Mesodermal cell (in vitro differentiated cells): ENCODE results near the gene HAND1. TPM values are rescaled to one million over a fixed set of nuclear protein-coding genes. Genes with fewer than 3 reads are reported as not detected.
A peak's percentile ranks its signal among the peaks of the same experiment; 100 is the strongest.

ENCODE experiments used
- H3K27ac ChIP-seq: 2 replicates; pipeline ENCODE4 v1.7.0; 2013; ENCODE audit warnings: mild to moderate bottlenecking, low read depth, low read length, moderate library complexity; ENCODE audit not compliant: severe bottlenecking
- H3K36me3 ChIP-seq: 2 replicates; pipeline ENCODE4 v1.7.1; 2013; ENCODE audit warnings: mild to moderate bottlenecking, low read length, moderate library complexity; ENCODE audit not compliant: control insufficient read depth, insufficient read depth
- H3K4me1 ChIP-seq: one replicate; pipeline ENCODE4 v1.7.1; 2013; ENCODE audit warnings: mild to moderate bottlenecking, low read length; ENCODE audit not compliant: insufficient read depth, control insufficient read depth, poor library complexity, severe bottlenecking
- H3K4me3 ChIP-seq: 2 replicates; pipeline ENCODE4 v1.7.0; 2013; ENCODE audit warnings: low read length, control low read depth, mild to moderate bottlenecking; ENCODE audit not compliant: insufficient read depth, poor library complexity, severe bottlenecking; ENCODE audit errors: extremely low read depth
- H3K9me3 ChIP-seq: 2 replicates; pipeline ENCODE4 v1.7.1; 2013; ENCODE audit warnings: mild to moderate bottlenecking, low read length, moderate library complexity; ENCODE audit not compliant: control insufficient read depth
- WGBS, 2 experiments: methylation state at CpG; one replicate each; pipeline ENCODE4 v1.1.5; 2013; ENCODE audit warnings: missing lambda C conversion rate in 2 of 2; ENCODE audit not compliant: insufficient coverage in 2 of 2; 5-methylcytosine and 5-hydroxymethylcytosine counted together
- polyA plus RNA-seq, 2 experiments: library from polyadenylated mRNA; stranded (reverse); fragments of 50-300 nt; gene quantifications; one replicate each; pipeline ENCODE4 v1.2.3, GENCODE V29; 2013

The HAND1 gene
- 366 TPM for polyA plus RNA-seq (2013, experiment 1 of 2)
- polyA plus RNA-seq (2013, experiment 2 of 2) = 464 TPM

- H3K36me3 ChIP-seq = peaks cover 40% of the 10 kb centered on the region
- peak within 1 kb of the TSS; percentile 84 for H3K27ac ChIP-seq
- peaks cover 29% of the 10 kb centered on the region for H3K4me1 ChIP-seq
- H3K9me3 ChIP-seq = no peaks in the 10 kb centered on the region
- peak within 1 kb of the TSS; percentile 82 for H3K4me3 ChIP-seq
- 0% methylated on average over 2 to 9 of the region's 20 CpGs for WGBS, 2 experiments
These were observed at the start of gene HAND1 for GRCh38 chr5:154478224-154478565. Gene HAND1 (minus strand): TSS chr5:154478227. CDS start chr5:154478008, 219 bp downstream.

- 90% methylated on average over 3 to 6 of the region's 12 CpGs for WGBS, 2 experiments
These were observed 48.5 kb upstream of the HAND1 start for GRCh38 chr5:154526231-154527226.

GRCh38 chr5:154524859-154525258 lies 46.8 kb upstream of the HAND1 start:
- no peaks in the 10 kb centered on the region for H3K9me3 ChIP-seq
- H3K4me1 ChIP-seq = peaks cover 55% of the 10 kb centered on the region
- H3K36me3 ChIP-seq = no peaks in the 10 kb centered on the region
- H3K4me3 ChIP-seq = no peak overlapping the region
- H3K27ac ChIP-seq = peak overlapping the region; percentile 92
- no CpG with 5 or more reads among the region's 2 CpGs for WGBS, 2 experiments

More at GRCh38 chr5:154526231-154527226, 48.5 kb upstream of the HAND1 start:
- Histone ChIP-seq H3K4me1 (peaks cover 54% of the 10 kb centered on the region), H3K36me3 (no peaks in the 10 kb centered on the region), H3K4me3 (no peak overlapping the region), H3K27ac (peak overlapping the region; percentile 69), H3K9me3 (no peaks in the 10 kb centered on the region)

GRCh38 chr5:154524181-154524580 lies 46.2 kb upstream of the HAND1 start:
- peak overlapping the region; percentile 92 for H3K27ac ChIP-seq
- peaks cover 55% of the 10 kb centered on the region for H3K4me1 ChIP-seq
- H3K4me3 ChIP-seq = no peak overlapping the region
- no peaks in the 10 kb centered on the region for H3K36me3 ChIP-seq
- 75 to 80% methylated on average over 2 to 3 of the region's 4 CpGs for WGBS, 2 experiments
- H3K9me3 ChIP-seq = no peaks in the 10 kb centered on the region

- Histone ChIP-seq H3K9me3 (no peaks in the 10 kb centered on the region), H3K27ac (peak overlapping the region; percentile 92), H3K4me1 (peaks cover 55% of the 10 kb centered on the region), H3K4me3 (no peak overlapping the region), H3K36me3 (no peaks in the 10 kb centered on the region)
- whole genome bisulfite sequencing, 2 experiments = 29 to 33% methylated on average over 1 of the region's 3 CpGs
These were observed 45.7 kb upstream of the HAND1 start for GRCh38 chr5:154523709-154524108.

- H3K27ac ChIP-seq = peak overlapping the region; percentile 92
- 89 to 97% methylated on average over 3 to 4 of the region's 4 CpGs for WGBS, 2 experiments
- H3K4me3 ChIP-seq = no peak overlapping the region
- no peaks in the 10 kb centered on the region for H3K9me3 ChIP-seq
- H3K36me3 ChIP-seq = no peaks in the 10 kb centered on the region
- H3K4me1 ChIP-seq = peaks cover 55% of the 10 kb centered on the region
These were observed 45.1 kb upstream of the HAND1 start for GRCh38 chr5:154523104-154523503.

GRCh38 chr5:154522284-154522683 lies 44.3 kb upstream of the HAND1 start:
- Histone ChIP-seq H3K4me3 (no peak overlapping the region), H3K9me3 (no peaks in the 10 kb centered on the region), H3K4me1 (peaks cover 62% of the 10 kb centered on the region), H3K36me3 (no peaks in the 10 kb centered on the region), H3K27ac (peak overlapping the region; percentile 92)
- 92 to 100% methylated on average over 1 to 2 of the region's 3 CpGs for WGBS, 2 experiments

GRCh38 chr5:154521756-154522155 lies 43.7 kb upstream of the HAND1 start:
- Histone ChIP-seq H3K4me3 (no peak overlapping the region), H3K4me1 (peaks cover 65% of the 10 kb centered on the region), H3K36me3 (no peaks in the 10 kb centered on the region), H3K9me3 (no peaks in the 10 kb centered on the region), H3K27ac (peak overlapping the region; percentile 72)
- 28 to 36% methylated on average over 1 to 2 of the region's 3 CpGs for WGBS, 2 experiments

- H3K4me3 ChIP-seq = no peak overlapping the region
- no peaks in the 10 kb centered on the region for H3K9me3 ChIP-seq
- peaks cover 57% of the 10 kb centered on the region for H3K4me1 ChIP-seq
- 2 to 7% methylated on average over 13 to 14 of the region's 15 CpGs for WGBS, 2 experiments
- H3K36me3 ChIP-seq = no peaks in the 10 kb centered on the region
- H3K27ac ChIP-seq = peak overlapping the region; percentile 72
These were observed 42.9 kb upstream of the HAND1 start for GRCh38 chr5:154520861-154521453.

GRCh38 chr5:154519359-154519758 lies 41.3 kb upstream of the HAND1 start:
- no peaks in the 10 kb centered on the region for H3K9me3 ChIP-seq

More at GRCh38 chr5:154519359-154519758, 41.3 kb upstream of the HAND1 start:
- 100% methylated on average over 1 to 2 of the region's 2 CpGs for WGBS, 2 experiments
- peaks cover 41% of the 10 kb centered on the region for H3K4me1 ChIP-seq
- no peak overlapping the region for H3K4me3 ChIP-seq
- H3K27ac ChIP-seq = peak overlapping the region; percentile 80
- no peaks in the 10 kb centered on the region for H3K36me3 ChIP-seq
